ENCODE results near the gene BRD9.
"Not testable (repeated sequence)": the region's sequence is repeated elsewhere in the genome, so short reads cannot be mapped to it uniquely, and the experiment has no call there.

BRD9 gene

DNA sequence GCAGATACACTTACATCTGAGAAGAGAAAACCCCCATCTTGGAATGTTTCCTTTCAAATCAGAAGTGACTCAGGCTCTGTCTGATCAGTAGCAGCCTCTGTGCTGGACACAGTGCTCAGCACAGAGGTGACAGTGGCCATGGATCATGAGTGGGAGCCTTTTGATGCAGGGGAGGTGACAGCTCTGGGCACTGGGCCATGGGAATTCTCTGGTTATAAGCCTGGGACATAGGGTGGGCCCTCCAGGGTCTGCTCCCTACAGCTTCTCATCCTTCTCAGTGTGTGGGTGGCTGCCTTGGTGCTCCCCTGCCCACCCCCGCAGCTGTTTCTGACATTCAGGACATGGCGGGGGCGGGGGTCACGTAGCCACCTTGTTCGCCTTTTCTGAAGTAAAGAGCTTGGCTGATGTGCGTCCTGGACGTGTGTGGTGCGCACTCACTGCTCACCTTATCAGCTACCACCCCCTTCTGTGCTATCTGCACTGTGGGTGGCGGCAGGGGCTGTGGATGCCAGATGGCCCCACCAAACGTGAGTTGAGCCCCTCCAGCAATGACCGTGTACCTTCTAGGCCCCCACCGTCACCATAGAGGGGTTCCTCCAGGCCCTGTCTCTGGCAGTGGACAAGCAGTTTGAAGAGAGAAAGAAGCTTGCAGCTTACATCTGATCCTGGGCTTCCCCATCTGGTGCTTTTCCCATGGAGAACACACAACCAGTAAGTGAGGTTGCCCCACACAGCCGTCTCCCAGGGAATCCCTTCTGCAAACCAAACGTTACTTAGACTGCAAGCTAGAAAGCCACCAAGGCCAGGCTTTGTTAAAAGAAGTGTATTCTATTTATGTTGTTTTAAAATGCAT, 24.1 kb upstream of the BRD9 start:
- Histone ChIP-seq H3F3A (ENCODE audit: control insufficient read depth, insufficient read depth) (peaks cover 3% of the 10 kb centered on the region; the same call in 1 of the 2 replicates), H3K9me3 (ENCODE audit: control insufficient read depth, insufficient read depth, low read length) (no peaks in the 10 kb centered on the region), H3K4me3 (ENCODE audit: low read length) (no peak overlapping the region), H3K27me3 (ENCODE audit: control insufficient read depth, low read length) (no peaks in the 10 kb centered on the region), H3K36me3 (ENCODE audit: control insufficient read depth, low read length) (peaks cover 63% of the 10 kb centered on the region), H3K9me2 (replicated peaks; ENCODE audit: control insufficient read depth, low read length) (no peaks in the 10 kb centered on the region), H3K4me2 (ENCODE audit: low read length) (no peak overlapping the region), H3K4me1 (ENCODE audit: control insufficient read depth, low read length) (no peaks in the 10 kb centered on the region), H4K20me1 (ENCODE audit: control insufficient read depth, insufficient read depth, low read depth, low read length) (no peaks in the 10 kb centered on the region), H3K79me2 (ENCODE audit: control insufficient read depth, low read length) (no peaks in the 10 kb centered on the region), H3K27ac (ENCODE audit: low read depth, low read length) (no peak overlapping the region)
- TF ChIP-seq, protein P1, sequence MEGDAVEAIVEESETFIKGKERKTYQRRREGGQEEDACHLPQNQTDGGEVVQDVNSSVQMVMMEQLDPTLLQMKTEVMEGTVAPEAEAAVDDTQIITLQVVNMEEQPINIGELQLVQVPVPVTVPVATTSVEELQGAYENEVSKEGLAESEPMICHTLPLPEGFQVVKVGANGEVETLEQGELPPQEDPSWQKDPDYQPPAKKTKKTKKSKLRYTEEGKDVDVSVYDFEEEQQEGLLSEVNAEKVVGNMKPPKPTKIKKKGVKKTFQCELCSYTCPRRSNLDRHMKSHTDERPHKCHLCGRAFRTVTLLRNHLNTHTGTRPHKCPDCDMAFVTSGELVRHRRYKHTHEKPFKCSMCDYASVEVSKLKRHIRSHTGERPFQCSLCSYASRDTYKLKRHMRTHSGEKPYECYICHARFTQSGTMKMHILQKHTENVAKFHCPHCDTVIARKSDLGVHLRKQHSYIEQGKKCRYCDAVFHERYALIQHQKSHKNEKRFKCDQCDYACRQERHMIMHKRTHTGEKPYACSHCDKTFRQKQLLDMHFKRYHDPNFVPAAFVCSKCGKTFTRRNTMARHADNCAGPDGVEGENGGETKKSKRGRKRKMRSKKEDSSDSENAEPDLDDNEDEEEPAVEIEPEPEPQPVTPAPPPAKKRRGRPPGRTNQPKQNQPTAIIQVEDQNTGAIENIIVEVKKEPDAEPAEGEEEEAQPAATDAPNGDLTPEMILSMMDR (IDR thresholded peaks at IDR 0.05; ENCODE audit: low read depth, low read length, poor library complexity, severe bottlenecking), result no peak
- TF ChIP-seq EZH2phosphoT487 (IDR thresholded peaks at IDR 0.05; ENCODE audit: borderline replicate concordance, low read length), result no peak

DNA sequence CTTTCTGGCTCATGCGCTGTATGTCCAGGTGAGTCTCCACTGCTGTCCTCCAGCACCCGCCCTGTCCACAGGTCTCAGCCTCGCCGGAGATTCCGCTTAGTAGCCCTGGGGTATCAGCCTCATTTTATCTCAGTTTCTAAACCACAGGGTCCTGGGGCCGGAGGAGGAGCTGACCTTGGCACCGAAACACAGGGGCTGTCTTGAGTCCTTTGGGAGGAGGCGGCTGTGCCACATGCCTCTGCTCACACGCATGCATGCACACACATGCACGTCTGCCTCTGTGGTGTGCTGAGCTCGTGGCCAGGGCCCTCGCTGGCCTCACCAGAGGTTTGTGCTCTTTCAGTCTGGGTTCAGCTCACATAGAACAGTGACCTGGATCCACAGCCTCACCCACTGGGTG, 23.3 kb upstream of the BRD9 start:
- no peaks in the 10 kb centered on the region for H3K27me3 ChIP-seq (ENCODE audit: control insufficient read depth, low read length)
- peaks cover 65% of the 10 kb centered on the region for H3K36me3 ChIP-seq (ENCODE audit: control insufficient read depth, low read length)
- H3K4me1 ChIP-seq (ENCODE audit: control insufficient read depth, low read length), result no peaks in the 10 kb centered on the region
- no peak overlapping the region for H3K4me2 ChIP-seq (ENCODE audit: low read length)
- TF ChIP-seq EZH2phosphoT487 (IDR thresholded peaks at IDR 0.05; ENCODE audit: borderline replicate concordance, low read length), result no peak
- TF ChIP-seq, protein P1 (IDR thresholded peaks at IDR 0.05; ENCODE audit: low read depth, low read length, poor library complexity, severe bottlenecking), result no peak
- H3K27ac ChIP-seq (ENCODE audit: low read depth, low read length), result no peak overlapping the region
- H3K9me2 ChIP-seq (replicated peaks; ENCODE audit: control insufficient read depth, low read length), result no peaks in the 10 kb centered on the region
- H3K9me3 ChIP-seq (ENCODE audit: control insufficient read depth, insufficient read depth, low read length), result no peaks in the 10 kb centered on the region
- H4K20me1 ChIP-seq (ENCODE audit: control insufficient read depth, insufficient read depth, low read depth, low read length), result no peaks in the 10 kb centered on the region
- no peaks in the 10 kb centered on the region for H3K79me2 ChIP-seq (ENCODE audit: control insufficient read depth, low read length)
- H3F3A ChIP-seq (ENCODE audit: control insufficient read depth, insufficient read depth), result peaks cover 3% of the 10 kb centered on the region; the same call in 1 of the 2 replicates
- no peak overlapping the region for H3K4me3 ChIP-seq (ENCODE audit: low read length)

DNA sequence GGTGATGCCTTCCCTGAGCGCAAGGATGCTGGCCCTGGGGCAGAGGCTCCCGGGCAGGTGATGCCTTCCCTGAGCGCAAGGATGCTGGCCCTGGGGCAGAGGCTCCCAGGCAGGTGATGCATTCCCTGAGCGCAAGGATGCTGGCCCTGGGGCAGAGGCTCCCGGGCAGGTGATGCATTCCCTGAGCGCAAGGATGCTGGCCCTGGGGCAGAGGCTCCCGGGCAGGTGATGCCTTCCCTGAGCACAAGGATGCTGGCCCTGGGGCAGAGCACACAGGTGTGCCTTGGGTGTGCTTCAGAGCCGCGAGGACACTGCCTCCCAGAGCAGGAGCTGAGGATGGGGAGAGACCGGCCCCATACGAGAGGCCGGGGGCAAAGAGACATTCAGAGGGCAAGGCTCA, 22.7 kb upstream of the BRD9 start:
- not testable (repeated sequence) for H3K4me1 ChIP-seq (ENCODE audit: control insufficient read depth, low read length); H3F3A ChIP-seq (ENCODE audit: control insufficient read depth, insufficient read depth); H3K4me3 ChIP-seq (ENCODE audit: low read length); H3K9me3 ChIP-seq (ENCODE audit: control insufficient read depth, insufficient read depth, low read length); H3K27me3 ChIP-seq (ENCODE audit: control insufficient read depth, low read length); H3K79me2 ChIP-seq (ENCODE audit: control insufficient read depth, low read length); H3K4me2 ChIP-seq (ENCODE audit: low read length); H3K27ac ChIP-seq (ENCODE audit: low read depth, low read length); H4K20me1 ChIP-seq (ENCODE audit: control insufficient read depth, insufficient read depth, low read depth, low read length); H3K9me2 ChIP-seq (replicated peaks; ENCODE audit: control insufficient read depth, low read length)
- H3K36me3 ChIP-seq (ENCODE audit: control insufficient read depth, low read length), result peaks cover 70% of the 10 kb centered on the region

DNA sequence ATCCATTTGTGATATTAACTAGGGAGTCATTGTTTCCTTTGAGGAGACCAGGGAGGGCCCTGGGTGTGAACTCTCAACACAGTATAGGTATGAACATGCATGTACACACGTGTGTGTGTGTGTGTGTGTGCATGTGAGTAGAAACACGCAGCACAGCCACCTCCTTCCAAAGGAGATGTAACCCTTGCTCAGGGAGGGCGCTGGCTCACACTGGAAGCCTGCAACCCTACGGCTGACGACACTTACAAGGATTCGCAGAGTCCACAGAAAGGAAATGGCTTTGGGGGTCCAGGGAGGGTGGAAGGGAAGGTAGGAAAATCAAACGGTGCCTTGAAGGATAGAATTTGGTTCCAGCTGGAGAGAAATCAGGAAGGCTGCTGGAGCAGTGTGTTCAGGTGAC, 22.0 kb upstream of the BRD9 start:
- H3K9me2 ChIP-seq (replicated peaks; ENCODE audit: control insufficient read depth, low read length), result no peaks in the 10 kb centered on the region
- H3K79me2 ChIP-seq (ENCODE audit: control insufficient read depth, low read length), result no peaks in the 10 kb centered on the region
- H3K9me3 ChIP-seq (ENCODE audit: control insufficient read depth, insufficient read depth, low read length), result no peaks in the 10 kb centered on the region
- no peak overlapping the region for H3K4me3 ChIP-seq (ENCODE audit: low read length)
- no peak overlapping the region for H3K4me2 ChIP-seq (ENCODE audit: low read length)
- H3F3A ChIP-seq (ENCODE audit: control insufficient read depth, insufficient read depth), result no peaks in the 10 kb centered on the region
- no peak for TF ChIP-seq EZH2phosphoT487 (IDR thresholded peaks at IDR 0.05; ENCODE audit: borderline replicate concordance, low read length)
- TF ChIP-seq, protein P1 (IDR thresholded peaks at IDR 0.05; ENCODE audit: low read depth, low read length, poor library complexity, severe bottlenecking), result no peak
- H3K27ac ChIP-seq (ENCODE audit: low read depth, low read length), result no peak overlapping the region
- no peaks in the 10 kb centered on the region for H4K20me1 ChIP-seq (ENCODE audit: control insufficient read depth, insufficient read depth, low read depth, low read length)
- no peaks in the 10 kb centered on the region for H3K4me1 ChIP-seq (ENCODE audit: control insufficient read depth, low read length)
- H3K27me3 ChIP-seq (ENCODE audit: control insufficient read depth, low read length), result no peaks in the 10 kb centered on the region
- peaks cover 74% of the 10 kb centered on the region for H3K36me3 ChIP-seq (ENCODE audit: control insufficient read depth, low read length)
